HUES6 (cell line): ENCODE data around the gene MFNG.

Source experiments
- H3K27ac ChIP-seq: 2 replicates; pipeline ENCODE4 v1.7.0; 2013; ENCODE audit warnings: low read depth, mild to moderate bottlenecking, low read length, inconsistent platforms
- H3K27me3 ChIP-seq: 2 replicates; pipeline ENCODE4 v1.6.1; 2013; ENCODE audit warnings: low read length; ENCODE audit not compliant: control insufficient read depth, insufficient read depth
- H3K36me3 ChIP-seq: 2 replicates; pipeline ENCODE4 v1.6.1; 2013; ENCODE audit warnings: low read length; ENCODE audit not compliant: control insufficient read depth, insufficient read depth
- H3K4me1 ChIP-seq: 2 replicates; pipeline ENCODE4 v1.6.1; 2013; ENCODE audit warnings: low read length; ENCODE audit not compliant: control insufficient read depth, insufficient read depth
- H3K4me3 ChIP-seq: 2 replicates; pipeline ENCODE4 v1.5.1; 2013; ENCODE audit warnings: low read depth, low read length
- H3K9ac ChIP-seq: one replicate; pipeline ENCODE4 v1.6.1; 2013; ENCODE audit warnings: mild to moderate bottlenecking, low read length
- H3K9me3 ChIP-seq: 2 replicates; pipeline ENCODE4 v1.6.1; 2013; ENCODE audit warnings: low read depth, low read length; ENCODE audit not compliant: control insufficient read depth, insufficient read depth

MFNG gene

GRCh38 chr22:37491559-37492427, 5.6 kb upstream of the MFNG start:
- H3K27ac ChIP-seq = no peak overlapping the region
- H3K27me3 ChIP-seq = no peaks in the 10 kb centered on the region
- no peak overlapping the region for H3K4me3 ChIP-seq
- no peaks in the 10 kb centered on the region for H3K9me3 ChIP-seq
- H3K4me1 ChIP-seq = peaks cover 11% of the 10 kb centered on the region
- H3K9ac ChIP-seq = no peak overlapping the region
- peaks cover 6% of the 10 kb centered on the region; the same call in 1 of the 2 replicates for H3K36me3 ChIP-seq

- H3K4me1 ChIP-seq = peaks cover 16% of the 10 kb centered on the region
- H3K9ac ChIP-seq = no peak overlapping the region
- no peak overlapping the region for H3K4me3 ChIP-seq
- H3K9me3 ChIP-seq = no peaks in the 10 kb centered on the region
- H3K27me3 ChIP-seq = no peaks in the 10 kb centered on the region
- peaks cover 4% of the 10 kb centered on the region; the same call in 1 of the 2 replicates for H3K36me3 ChIP-seq
- no peak overlapping the region for H3K27ac ChIP-seq
These were observed 4.9 kb upstream of the MFNG start for GRCh38 chr22:37491106-37491505.

- H3K27me3 ChIP-seq = peaks cover 6% of the 10 kb centered on the region; the same call in 1 of the 2 replicates
- H3K36me3 ChIP-seq = 0 out of 2 replicates have a peak, but pooled peaks cover 3% of the 10 kb centered on the region
- peaks cover 17% of the 10 kb centered on the region for H3K4me1 ChIP-seq
- no peak overlapping the region for H3K27ac ChIP-seq
- H3K9me3 ChIP-seq = no peaks in the 10 kb centered on the region
- H3K4me3 ChIP-seq = no peak overlapping the region
- H3K9ac ChIP-seq = no peak overlapping the region
These were observed 3.8 kb upstream of the MFNG start for GRCh38 chr22:37489983-37490382.

GRCh38 chr22:37488337-37489135, 2.4 kb upstream of the MFNG start:
- 0 out of 2 replicates have a peak, but pooled peaks cover 3% of the 10 kb centered on the region for H3K36me3 ChIP-seq
- H3K4me1 ChIP-seq = peaks cover 24% of the 10 kb centered on the region
- no peak overlapping the region for H3K4me3 ChIP-seq
- no peak overlapping the region for H3K9ac ChIP-seq
- H3K27me3 ChIP-seq = peaks cover 6% of the 10 kb centered on the region; the same call in 1 of the 2 replicates
- H3K9me3 ChIP-seq = no peaks in the 10 kb centered on the region
- no peak overlapping the region for H3K27ac ChIP-seq

GRCh38 chr22:37487571-37487970, 1.4 kb upstream of the MFNG start:
- Histone ChIP-seq H3K4me3 (no peak overlapping the region), H3K9ac (no peak overlapping the region), H3K4me1 (peaks cover 24% of the 10 kb centered on the region), H3K36me3 (0 out of 2 replicates have a peak, but pooled peaks cover 3% of the 10 kb centered on the region), H3K27me3 (peaks cover 6% of the 10 kb centered on the region; the same call in 1 of the 2 replicates), H3K27ac (no peak overlapping the region), H3K9me3 (no peaks in the 10 kb centered on the region)

GRCh38 chr22:37487129-37487528, 945 bp upstream of the MFNG start:
- no peak overlapping the region for H3K4me3 ChIP-seq
- 0 out of 2 replicates have a peak, but pooled peaks cover 3% of the 10 kb centered on the region for H3K36me3 ChIP-seq
- no peaks in the 10 kb centered on the region for H3K9me3 ChIP-seq
- no peak overlapping the region for H3K9ac ChIP-seq
- no peak overlapping the region for H3K27ac ChIP-seq
- H3K4me1 ChIP-seq = peaks cover 24% of the 10 kb centered on the region
- H3K27me3 ChIP-seq = peaks cover 6% of the 10 kb centered on the region; the same call in 1 of the 2 replicates

- peaks cover 6% of the 10 kb centered on the region; the same call in 1 of the 2 replicates for H3K27me3 ChIP-seq
- H3K36me3 ChIP-seq = 0 out of 2 replicates have a peak, but pooled peaks cover 3% of the 10 kb centered on the region
- no peak overlapping the region for H3K27ac ChIP-seq
- peaks cover 24% of the 10 kb centered on the region for H3K4me1 ChIP-seq
- no peaks in the 10 kb centered on the region for H3K9me3 ChIP-seq
- H3K9ac ChIP-seq = no peak overlapping the region
- H3K4me3 ChIP-seq = no peak overlapping the region
These were observed 575 bp downstream of the MFNG start for GRCh38 chr22:37485395-37486223.

- Histone ChIP-seq H3K4me1 (peaks cover 24% of the 10 kb centered on the region), H3K36me3 (0 out of 2 replicates have a peak, but pooled peaks cover 2% of the 10 kb centered on the region), H3K27ac (no peak overlapping the region), H3K4me3 (no peak overlapping the region), H3K9ac (no peak overlapping the region), H3K27me3 (peaks cover 6% of the 10 kb centered on the region; the same call in 1 of the 2 replicates), H3K9me3 (no peaks in the 10 kb centered on the region)
These were observed 1.4 kb downstream of the MFNG start for GRCh38 chr22:37484480-37485394.

GRCh38 chr22:37483050-37483449, 3.1 kb downstream of the MFNG start:
- Histone ChIP-seq H3K9ac (no peak overlapping the region), H3K36me3 (no peaks in the 10 kb centered on the region), H3K27me3 (peaks cover 6% of the 10 kb centered on the region; the same call in 1 of the 2 replicates), H3K27ac (no peak overlapping the region), H3K9me3 (no peaks in the 10 kb centered on the region), H3K4me1 (peaks cover 18% of the 10 kb centered on the region), H3K4me3 (no peak overlapping the region)
